Activated naive CD8-positive, alpha-beta T cell (primary cell): ENCODE measurements around the gene NLRC5.
"Not testable (repeated sequence)": the region's sequence is repeated elsewhere in the genome, so short reads cannot be mapped to it uniquely, and the experiment has no call there.

Source experiments
- H3K27ac Mint-ChIP-seq: one replicate; pipeline ENCODE4 v1.8.0; 2021; ENCODE audit warnings: mixed read lengths
- H3K27me3 Mint-ChIP-seq: one replicate; pipeline ENCODE4 v1.8.0; 2021; ENCODE audit warnings: mixed read lengths
- H3K36me3 Mint-ChIP-seq: one replicate; pipeline ENCODE4 v1.8.0; 2021; ENCODE audit warnings: mixed read lengths
- H3K4me1 Mint-ChIP-seq: one replicate; pipeline ENCODE4 v1.8.0; 2021; ENCODE audit warnings: low read depth, mixed read lengths
- H3K4me3 Mint-ChIP-seq: one replicate; pipeline ENCODE4 v1.8.0; 2021; ENCODE audit warnings: mild to moderate bottlenecking, mixed read lengths
- H3K9me3 Mint-ChIP-seq: one replicate; pipeline ENCODE4 v1.8.0; 2021; ENCODE audit warnings: low read depth, mixed read lengths

The NLRC5 gene

GRCh38 chr16:57066625-57067024, 77.3 kb downstream of the NLRC5 start:
- Mint-ChIP-seq H3K27ac (peak overlapping the region; percentile 66), H3K36me3 (peaks cover 3% of the 10 kb centered on the region), H3K27me3 (no peaks in the 10 kb centered on the region), H3K9me3 (no peaks in the 10 kb centered on the region), H3K4me1 (peaks cover 24% of the 10 kb centered on the region), H3K4me3 (no peak overlapping the region)

DNA sequence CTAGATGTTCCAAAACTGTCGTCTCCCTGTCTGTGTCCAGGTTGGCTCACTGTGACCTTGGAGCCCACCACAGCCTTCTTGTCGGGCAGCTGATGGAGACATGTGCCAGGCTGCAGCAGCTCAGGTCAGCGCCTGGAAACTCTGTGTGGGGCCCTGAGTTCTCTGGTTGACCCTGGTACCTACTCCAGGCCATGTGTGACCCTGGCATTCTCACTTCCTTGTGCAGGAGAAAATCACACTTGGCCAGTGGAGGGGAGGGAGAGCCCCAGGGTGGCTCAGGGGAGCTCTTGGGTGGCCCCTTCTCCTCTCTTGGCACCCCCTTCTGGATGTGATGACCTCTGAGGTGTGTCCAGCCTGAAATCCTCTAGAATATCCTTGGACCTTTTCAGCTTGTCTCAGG, 78.0 kb downstream of the NLRC5 start:
- H3K36me3 Mint-ChIP-seq, result peaks cover 3% of the 10 kb centered on the region
- peaks cover 24% of the 10 kb centered on the region for H3K4me1 Mint-ChIP-seq
- H3K9me3 Mint-ChIP-seq, result no peaks in the 10 kb centered on the region
- H3K27me3 Mint-ChIP-seq, result no peaks in the 10 kb centered on the region
- H3K4me3 Mint-ChIP-seq, result no peak overlapping the region
- peak overlapping the region; percentile 72 for H3K27ac Mint-ChIP-seq

DNA sequence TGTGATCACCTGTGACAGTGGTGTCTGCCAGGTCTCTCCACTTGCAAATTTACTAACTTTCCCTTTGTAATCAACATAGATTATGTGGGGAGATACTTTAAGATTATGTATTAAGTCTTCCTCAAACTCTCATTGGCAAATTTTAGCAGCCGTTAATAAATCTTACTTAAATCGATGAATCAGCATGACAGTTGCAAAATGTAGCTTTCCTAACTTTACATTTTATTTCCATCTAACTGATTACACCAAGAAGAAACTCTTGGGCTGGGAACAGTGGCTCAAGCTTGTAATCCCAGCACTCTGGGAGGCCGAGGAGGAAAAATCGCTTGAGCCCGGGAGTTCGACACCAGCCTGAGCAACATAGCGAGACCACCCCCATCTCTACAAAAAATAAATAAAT, 79.7 kb downstream of the NLRC5 start:
- Mint-ChIP-seq H3K9me3 (no peaks in the 10 kb centered on the region), H3K27me3 (no peaks in the 10 kb centered on the region), H3K36me3 (no peaks in the 10 kb centered on the region), H3K4me3 (no peak overlapping the region), H3K4me1 (peaks cover 25% of the 10 kb centered on the region), H3K27ac (peak overlapping the region; percentile 61)

GRCh38 chr16:57069635-57070370, 80.4 kb downstream of the NLRC5 start:
- no peaks in the 10 kb centered on the region for H3K9me3 Mint-ChIP-seq
- H3K4me1 Mint-ChIP-seq, result peaks cover 25% of the 10 kb centered on the region

DNA sequence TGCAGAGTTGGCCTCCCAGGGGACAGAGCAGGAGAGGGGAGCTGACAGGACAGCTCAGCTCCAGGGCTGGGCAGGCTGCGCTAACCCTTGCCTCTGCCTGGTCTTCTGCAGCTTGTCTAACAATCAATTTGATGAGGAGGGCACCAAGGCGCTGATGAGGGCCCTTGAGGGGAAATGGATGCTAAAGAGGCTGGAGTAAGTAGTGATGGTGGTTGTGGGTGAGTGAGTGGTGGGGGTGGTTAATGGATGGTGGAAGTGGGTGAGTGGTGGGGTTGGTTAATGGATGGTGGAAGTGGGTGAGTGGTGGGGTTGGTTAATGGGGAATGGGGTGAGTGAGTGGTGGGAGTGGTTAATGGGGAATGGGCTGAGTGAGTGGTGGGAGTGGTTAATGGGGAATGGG, 81.1 kb downstream of the NLRC5 start:
- Mint-ChIP-seq H3K4me3 (no peak overlapping the region), H3K4me1 (peaks cover 25% of the 10 kb centered on the region), H3K36me3 (no peaks in the 10 kb centered on the region), H3K27ac (peak overlapping the region; percentile 86), H3K27me3 (no peaks in the 10 kb centered on the region), H3K9me3 (no peaks in the 10 kb centered on the region)

More at GRCh38 chr16:57069635-57070370, 80.4 kb downstream of the NLRC5 start:
- H3K36me3 Mint-ChIP-seq, result no peaks in the 10 kb centered on the region
- H3K4me3 Mint-ChIP-seq, result no peak overlapping the region
- H3K27me3 Mint-ChIP-seq, result no peaks in the 10 kb centered on the region
- H3K27ac Mint-ChIP-seq, result peak overlapping the region; percentile 86

DNA sequence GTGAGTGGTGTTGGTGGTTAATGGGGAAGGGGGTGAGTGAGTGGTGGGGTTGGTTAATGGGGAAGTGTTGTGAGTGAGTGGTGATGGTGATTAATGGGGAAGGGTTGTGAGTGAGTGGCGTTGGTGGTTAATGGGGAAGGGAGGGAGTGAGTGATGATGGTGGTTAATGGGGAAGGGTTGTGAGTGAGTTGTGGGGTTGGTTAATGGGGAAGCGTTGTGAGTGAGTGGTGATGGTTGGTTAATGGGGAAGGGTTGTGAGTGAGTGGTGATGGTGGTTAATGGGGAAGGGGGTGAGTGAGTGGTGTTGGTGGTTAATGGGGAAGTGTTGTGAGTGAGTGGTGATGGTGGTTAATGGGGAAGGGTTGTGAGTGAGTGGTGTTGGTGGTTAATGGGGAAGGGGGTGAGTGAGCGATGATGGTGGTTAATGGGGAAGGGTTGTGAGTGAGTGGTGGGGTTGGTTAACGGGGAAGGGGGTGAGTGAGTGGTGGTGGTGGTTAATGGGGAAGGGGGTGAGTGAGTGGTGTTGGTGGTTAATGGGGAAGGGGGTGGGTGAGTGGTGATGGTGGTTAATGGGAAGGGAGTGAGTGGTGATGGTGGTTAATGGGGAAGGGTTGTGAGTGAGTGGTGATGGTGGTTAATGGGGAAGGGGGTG, 81.8 kb downstream of the NLRC5 start:
- not testable (repeated sequence) for H3K4me3 Mint-ChIP-seq, H3K36me3 Mint-ChIP-seq, H3K27me3 Mint-ChIP-seq, H3K9me3 Mint-ChIP-seq
- Mint-ChIP-seq H3K4me1 (peaks cover 25% of the 10 kb centered on the region), H3K27ac (peak overlapping the region; percentile 16)

DNA sequence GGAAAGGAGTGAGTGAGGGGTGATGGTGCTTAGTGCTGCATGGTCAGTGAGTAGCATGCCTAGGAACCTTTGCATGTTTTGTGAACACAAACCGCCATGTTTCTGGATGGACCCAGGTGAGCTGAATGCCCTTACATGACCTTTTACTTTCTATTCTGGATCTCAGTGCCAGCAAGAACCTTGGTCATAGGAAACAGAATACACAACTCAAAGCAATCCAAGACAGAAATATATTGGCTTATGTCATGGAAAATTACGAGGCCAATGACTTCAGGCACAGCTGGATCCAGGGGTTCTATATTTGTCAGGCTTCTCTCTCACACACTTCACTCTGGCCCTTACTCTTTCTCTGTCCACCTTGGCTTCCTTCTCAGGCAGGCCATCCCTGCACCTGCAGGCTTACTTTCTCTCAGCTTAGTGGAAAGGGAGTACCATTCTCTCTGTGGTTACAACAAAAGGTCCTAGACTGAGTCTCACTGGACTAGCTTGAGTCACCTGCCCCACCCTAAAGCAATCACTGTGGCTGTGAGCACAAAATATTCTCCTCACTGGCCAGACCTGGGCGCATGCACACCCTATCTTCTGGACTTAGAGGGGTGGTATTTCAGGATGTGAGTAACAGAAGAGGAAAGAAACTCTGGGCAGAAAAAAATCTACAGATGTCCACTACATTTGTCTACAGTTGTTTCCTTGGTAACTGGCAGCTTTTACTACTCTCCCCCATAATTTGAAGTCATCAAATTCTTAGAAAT, 82.7 kb downstream of the NLRC5 start:
- Mint-ChIP-seq H3K36me3 (no peaks in the 10 kb centered on the region), H3K27me3 (no peaks in the 10 kb centered on the region), H3K4me3 (no peak overlapping the region), H3K27ac (peak overlapping the region; percentile 83), H3K9me3 (no peaks in the 10 kb centered on the region), H3K4me1 (peaks cover 22% of the 10 kb centered on the region)

- Mint-ChIP-seq H3K4me1 (peaks cover 21% of the 10 kb centered on the region), H3K9me3 (no peaks in the 10 kb centered on the region), H3K27me3 (no peaks in the 10 kb centered on the region), H3K27ac (peak overlapping the region; percentile 78), H3K36me3 (no peaks in the 10 kb centered on the region), H3K4me3 (no peak overlapping the region)
These were observed 83.4 kb downstream of the NLRC5 start for GRCh38 chr16:57072616-57073275.

DNA sequence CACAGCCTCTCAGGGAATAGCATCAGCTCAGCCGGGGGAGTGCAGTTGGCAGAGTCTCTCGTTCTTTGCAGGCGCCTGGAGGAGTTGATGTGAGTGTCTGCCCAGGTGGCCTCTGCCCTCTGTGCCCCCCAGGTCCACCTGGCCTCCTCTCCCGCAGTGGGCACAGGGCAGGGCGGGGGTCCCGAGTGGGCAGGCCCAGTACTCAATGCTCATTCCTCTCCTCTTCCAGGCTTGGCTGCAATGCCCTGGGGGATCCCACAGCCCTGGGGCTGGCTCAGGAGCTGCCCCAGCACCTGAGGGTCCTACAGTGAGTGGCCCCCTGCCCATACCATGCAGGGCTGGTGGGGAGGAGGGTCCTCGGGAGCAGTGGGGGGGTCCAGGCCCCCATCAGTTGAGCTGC, 88.4 kb downstream of the NLRC5 start:
- H3K27me3 Mint-ChIP-seq, result no peaks in the 10 kb centered on the region
- no peak overlapping the region for H3K4me3 Mint-ChIP-seq
- H3K4me1 Mint-ChIP-seq, result peaks cover 4% of the 10 kb centered on the region
- H3K9me3 Mint-ChIP-seq, result no peaks in the 10 kb centered on the region
- H3K36me3 Mint-ChIP-seq, result no peaks in the 10 kb centered on the region
- no peak overlapping the region for H3K27ac Mint-ChIP-seq

GRCh38 chr16:57081744-57082143, 92.4 kb downstream of the NLRC5 start:
- no peak overlapping the region for H3K4me3 Mint-ChIP-seq
- H3K27me3 Mint-ChIP-seq, result no peaks in the 10 kb centered on the region
- H3K4me1 Mint-ChIP-seq, result peaks cover 13% of the 10 kb centered on the region
- no peaks in the 10 kb centered on the region for H3K36me3 Mint-ChIP-seq
- peak overlapping the region; percentile 50 for H3K27ac Mint-ChIP-seq
- no peaks in the 10 kb centered on the region for H3K9me3 Mint-ChIP-seq

- H3K36me3 Mint-ChIP-seq, result no peaks in the 10 kb centered on the region
- peaks cover 13% of the 10 kb centered on the region for H3K4me1 Mint-ChIP-seq
- no peak overlapping the region for H3K4me3 Mint-ChIP-seq
- no peaks in the 10 kb centered on the region for H3K27me3 Mint-ChIP-seq
- no peak overlapping the region for H3K27ac Mint-ChIP-seq
- H3K9me3 Mint-ChIP-seq, result no peaks in the 10 kb centered on the region
These were observed 93.3 kb downstream of the NLRC5 start for GRCh38 chr16:57082664-57083063.

DNA sequence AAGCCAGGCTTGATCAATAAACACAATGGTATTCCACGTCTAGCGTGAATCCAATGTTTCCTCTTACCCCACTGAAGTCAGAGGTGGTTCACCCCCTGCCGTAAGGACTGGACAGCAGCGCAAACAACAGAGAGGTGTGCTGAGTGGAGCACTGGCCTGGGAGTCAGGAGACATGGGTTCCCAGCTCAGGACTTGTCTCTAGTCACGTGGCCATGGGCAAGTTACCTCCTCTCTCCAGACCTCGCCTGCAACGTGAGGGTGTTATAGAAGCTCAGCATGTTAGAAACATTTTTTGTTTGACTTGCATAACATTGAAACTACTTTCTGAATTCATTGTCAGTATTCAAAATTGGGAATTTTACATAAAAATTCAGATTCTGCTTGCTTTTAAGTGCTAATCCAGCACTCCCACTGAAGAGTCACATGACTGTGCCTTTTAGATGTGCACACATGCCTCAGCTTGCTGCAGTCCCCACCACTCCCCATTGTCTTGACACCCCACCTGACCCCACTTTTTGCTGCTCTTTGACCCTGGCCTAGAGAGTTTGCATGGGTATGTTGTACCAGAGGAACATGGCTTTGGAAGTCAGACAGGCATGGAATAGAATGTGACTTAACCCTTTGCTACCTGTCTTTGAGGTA, 94.2 kb downstream of the NLRC5 start:
- no peaks in the 10 kb centered on the region for H3K36me3 Mint-ChIP-seq
- H3K4me1 Mint-ChIP-seq, result peaks cover 13% of the 10 kb centered on the region
- no peaks in the 10 kb centered on the region for H3K9me3 Mint-ChIP-seq
- H3K27me3 Mint-ChIP-seq, result no peaks in the 10 kb centered on the region
- H3K27ac Mint-ChIP-seq, result peak overlapping the region; percentile 86
- no peak overlapping the region for H3K4me3 Mint-ChIP-seq

- no peaks in the 10 kb centered on the region for H3K27me3 Mint-ChIP-seq
- H3K9me3 Mint-ChIP-seq, result no peaks in the 10 kb centered on the region
- peaks cover 13% of the 10 kb centered on the region for H3K4me1 Mint-ChIP-seq
- H3K27ac Mint-ChIP-seq, result peak overlapping the region; percentile 86
- no peaks in the 10 kb centered on the region for H3K36me3 Mint-ChIP-seq
- H3K4me3 Mint-ChIP-seq, result no peak overlapping the region
These were observed 95.0 kb downstream of the NLRC5 start for GRCh38 chr16:57084257-57084770.

DNA sequence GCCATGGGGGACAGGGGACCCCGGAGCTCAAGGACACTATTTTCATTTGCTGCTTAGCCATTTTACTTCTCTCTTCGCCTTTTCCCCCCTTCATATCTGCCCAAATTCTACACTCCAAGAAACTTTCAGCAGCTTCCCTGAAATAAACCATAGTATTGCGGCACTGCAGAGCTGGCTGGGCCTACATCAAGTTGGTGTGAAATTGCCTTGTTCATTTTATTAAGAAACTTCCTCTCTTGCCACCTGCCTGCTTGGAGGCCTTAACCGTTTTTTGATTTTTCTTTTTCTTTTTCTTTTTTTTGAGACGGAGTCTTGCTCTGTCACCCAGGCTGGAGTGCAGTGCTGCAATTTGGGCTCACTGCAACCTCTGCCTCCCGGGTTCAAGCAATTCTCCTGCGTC, 95.6 kb downstream of the NLRC5 start:
- H3K9me3 Mint-ChIP-seq, result no peaks in the 10 kb centered on the region
- no peak overlapping the region for H3K4me3 Mint-ChIP-seq
- peak overlapping the region; percentile 70 for H3K27ac Mint-ChIP-seq
- peaks cover 11% of the 10 kb centered on the region for H3K4me1 Mint-ChIP-seq
- no peaks in the 10 kb centered on the region for H3K27me3 Mint-ChIP-seq
- no peaks in the 10 kb centered on the region for H3K36me3 Mint-ChIP-seq
